K562 (cell line): ENCODE measurements around the gene LIPT1.

Experiments
- ELK3 ChIP-seq: fragments of 450-650 bp; formaldehyde crosslinking; IDR thresholded peaks from 2 replicates; pipeline ENCODE4 v1.4.0; 2020; ENCODE audit warnings: mild to moderate bottlenecking
- PTBP1 ChIP-seq: fragments of 200-400 bp; formaldehyde crosslinking; IDR thresholded peaks from 2 replicates; pipeline ENCODE4 v1.6.1; 2017; ENCODE audit warnings: low read depth, low read length
- SNRNP70 ChIP-seq: fragments of 200-400 bp; formaldehyde crosslinking; optimal IDR thresholded peaks from 2 replicates; pipeline ENCODE3; 2017; ENCODE audit warnings: low read depth, low read length
- SP2 ChIP-seq: IDR thresholded peaks from 2 replicates; pipeline ENCODE4 v1.6.1; 2011; ENCODE audit warnings: mild to moderate bottlenecking, low read depth, low read length, moderate library complexity; ENCODE audit not compliant: poor library complexity, severe bottlenecking; ENCODE audit errors: extremely low read depth
- YY1 ChIP-seq, 3 experiments: IDR thresholded peaks; 2 replicates each; pipeline ENCODE4 v1.6.1; 2011; ENCODE audit warnings: low read length in 2 of 3, mild to moderate bottlenecking in 2 of 3, moderate library complexity in 2 of 3, borderline replicate concordance in 1 of 3, control low read depth in 1 of 3, low read depth in 1 of 3; ENCODE audit not compliant: insufficient read depth in 3 of 3, insufficient replicate concordance in 2 of 3, control insufficient read depth in 1 of 3, insufficient read length in 1 of 3; ENCODE audit errors: extremely low read depth in 1 of 3
- TF ChIP-seq, protein P1 (sequence below): sonication (generic); formaldehyde crosslinking; IDR thresholded peaks from 2 replicates; pipeline ENCODE4 v1.8.1; 2023; ENCODE audit warnings: missing genetic modification reagents, mild to moderate bottlenecking, borderline replicate concordance
- TF ChIP-seq, protein P2 (sequence below): sonication (generic); formaldehyde crosslinking; IDR thresholded peaks from 2 replicates; pipeline ENCODE4 v1.5.0; 2020; ENCODE audit warnings: missing genetic modification reagents

GRCh38 chr2:99140860-99141109, 14.0 kb upstream of the LIPT1 start:
- TF ChIP-seq YY1 (IDR thresholded peaks at IDR 0.05; ENCODE audit: borderline replicate concordance in 1 of 3, control insufficient read depth in 1 of 3, extremely low read depth in 1 of 3, insufficient read depth in 3 of 3, insufficient read length in 1 of 3, insufficient replicate concordance in 2 of 3, low read depth in 1 of 3, low read length in 2 of 3) (peak in 1 of 3 experiments; percentile 16), PTBP1 (no peak), SNRNP70 (no peak), SP2 (no peak), ELK3 (CRISPR knock-in tag) (no peak)
- TF ChIP-seq, protein P1, sequence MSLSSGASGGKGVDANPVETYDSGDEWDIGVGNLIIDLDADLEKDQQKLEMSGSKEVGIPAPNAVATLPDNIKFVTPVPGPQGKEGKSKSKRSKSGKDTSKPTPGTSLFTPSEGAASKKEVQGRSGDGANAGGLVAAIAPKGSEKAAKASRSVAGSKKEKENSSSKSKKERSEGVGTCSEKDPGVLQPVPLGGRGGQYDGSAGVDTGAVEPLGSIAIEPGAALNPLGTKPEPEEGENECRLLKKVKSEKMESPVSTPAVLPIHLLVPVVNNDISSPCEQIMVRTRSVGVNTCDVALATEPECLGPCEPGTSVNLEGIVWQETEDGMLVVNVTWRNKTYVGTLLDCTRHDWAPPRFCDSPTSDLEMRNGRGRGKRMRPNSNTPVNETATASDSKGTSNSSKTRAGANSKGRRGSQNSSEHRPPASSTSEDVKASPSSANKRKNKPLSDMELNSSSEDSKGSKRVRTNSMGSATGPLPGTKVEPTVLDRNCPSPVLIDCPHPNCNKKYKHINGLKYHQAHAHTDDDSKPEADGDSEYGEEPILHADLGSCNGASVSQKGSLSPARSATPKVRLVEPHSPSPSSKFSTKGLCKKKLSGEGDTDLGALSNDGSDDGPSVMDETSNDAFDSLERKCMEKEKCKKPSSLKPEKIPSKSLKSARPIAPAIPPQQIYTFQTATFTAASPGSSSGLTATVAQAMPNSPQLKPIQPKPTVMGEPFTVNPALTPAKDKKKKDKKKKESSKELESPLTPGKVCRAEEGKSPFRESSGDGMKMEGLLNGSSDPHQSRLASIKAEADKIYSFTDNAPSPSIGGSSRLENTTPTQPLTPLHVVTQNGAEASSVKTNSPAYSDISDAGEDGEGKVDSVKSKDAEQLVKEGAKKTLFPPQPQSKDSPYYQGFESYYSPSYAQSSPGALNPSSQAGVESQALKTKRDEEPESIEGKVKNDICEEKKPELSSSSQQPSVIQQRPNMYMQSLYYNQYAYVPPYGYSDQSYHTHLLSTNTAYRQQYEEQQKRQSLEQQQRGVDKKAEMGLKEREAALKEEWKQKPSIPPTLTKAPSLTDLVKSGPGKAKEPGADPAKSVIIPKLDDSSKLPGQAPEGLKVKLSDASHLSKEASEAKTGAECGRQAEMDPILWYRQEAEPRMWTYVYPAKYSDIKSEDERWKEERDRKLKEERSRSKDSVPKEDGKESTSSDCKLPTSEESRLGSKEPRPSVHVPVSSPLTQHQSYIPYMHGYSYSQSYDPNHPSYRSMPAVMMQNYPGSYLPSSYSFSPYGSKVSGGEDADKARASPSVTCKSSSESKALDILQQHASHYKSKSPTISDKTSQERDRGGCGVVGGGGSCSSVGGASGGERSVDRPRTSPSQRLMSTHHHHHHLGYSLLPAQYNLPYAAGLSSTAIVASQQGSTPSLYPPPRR: no peak
- TF ChIP-seq, protein P2, sequence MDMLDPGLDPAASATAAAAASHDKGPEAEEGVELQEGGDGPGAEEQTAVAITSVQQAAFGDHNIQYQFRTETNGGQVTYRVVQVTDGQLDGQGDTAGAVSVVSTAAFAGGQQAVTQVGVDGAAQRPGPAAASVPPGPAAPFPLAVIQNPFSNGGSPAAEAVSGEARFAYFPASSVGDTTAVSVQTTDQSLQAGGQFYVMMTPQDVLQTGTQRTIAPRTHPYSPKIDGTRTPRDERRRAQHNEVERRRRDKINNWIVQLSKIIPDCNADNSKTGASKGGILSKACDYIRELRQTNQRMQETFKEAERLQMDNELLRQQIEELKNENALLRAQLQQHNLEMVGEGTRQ (CRISPR knock-in tag): no peak
